Stomach (tissue), 4 donors: Measurements from ENCODE around the gene WDR37.

Source experiments
- CTCF ChIP-seq, 7 experiments: fragments of 450-650 bp in 4 of 7; fragments of 200-600 bp in 3 of 7; sonication (generic) in 3 of 7; IDR thresholded peaks; one replicate each; pipeline ENCODE4 v1.5.1; 2016 to 2019; ENCODE audit warnings: antibody characterized with exemption in 7 of 7, control low read depth in 2 of 7, mild to moderate bottlenecking in 1 of 7
- POLR2A ChIP-seq, 4 donors: fragments of 450-650 bp; IDR thresholded peaks; one replicate each; pipeline ENCODE4 v1.6.1; 2016; ENCODE audit warnings: antibody characterized with exemption in 4 of 4, control low read depth in 2 of 4, mild to moderate bottlenecking in 1 of 4, moderate library complexity in 1 of 4

- TF ChIP-seq POLR2A (IDR thresholded peaks at IDR 0.05) (no peak), CTCF (IDR thresholded peaks at IDR 0.05) (no peak)
Measured at GRCh38 chr10:1050554-1050953, 5.6 kb upstream of the WDR37 start.
